ENCODE data around the gene EGR4.
"Not testable (repeated sequence)": the region's sequence is repeated elsewhere in the genome, so short reads cannot be mapped to it uniquely, and the experiment has no call there.

Gene EGR4

DNA sequence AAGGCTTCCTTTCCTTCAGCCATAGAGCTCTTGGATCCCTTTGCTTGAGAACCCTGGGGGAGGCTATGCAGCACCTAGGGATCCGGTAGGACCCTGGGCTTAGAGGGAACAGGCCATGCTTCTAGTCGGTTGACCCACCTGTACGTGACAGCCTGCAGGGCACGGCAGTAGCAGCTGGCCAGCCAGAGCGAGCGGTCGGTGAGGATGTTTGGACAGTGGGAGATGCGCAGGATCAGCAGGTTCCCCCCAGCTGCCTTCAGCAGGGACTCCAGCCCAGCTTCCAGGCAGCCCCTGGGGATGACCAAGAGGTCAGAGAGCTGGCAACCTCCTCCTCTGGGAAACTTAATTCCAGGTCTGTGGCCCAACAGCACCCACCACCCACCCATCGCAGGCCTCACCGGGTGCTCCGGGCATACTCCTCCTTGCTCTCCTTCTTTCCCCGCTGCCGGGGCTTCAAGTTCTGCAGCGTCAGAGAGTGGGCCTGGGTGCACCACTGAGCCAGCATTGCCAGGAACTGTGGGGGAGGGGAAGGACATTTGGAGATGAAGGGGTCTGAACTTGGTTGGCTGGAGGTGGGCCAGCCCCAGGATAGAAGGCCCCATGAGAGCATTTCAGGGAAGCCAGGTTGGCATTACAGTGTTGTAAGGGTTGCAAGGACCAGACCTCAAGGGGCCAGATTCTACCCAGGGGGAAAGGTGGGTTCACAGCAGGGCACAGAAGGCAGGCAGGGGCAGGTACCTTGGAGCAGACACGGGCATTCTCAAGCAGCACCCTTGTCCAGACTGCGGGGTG lies 29.6 kb downstream of the EGR4 start:
- DNase-seq (ENCODE audit: low spot score): no peak

DNA sequence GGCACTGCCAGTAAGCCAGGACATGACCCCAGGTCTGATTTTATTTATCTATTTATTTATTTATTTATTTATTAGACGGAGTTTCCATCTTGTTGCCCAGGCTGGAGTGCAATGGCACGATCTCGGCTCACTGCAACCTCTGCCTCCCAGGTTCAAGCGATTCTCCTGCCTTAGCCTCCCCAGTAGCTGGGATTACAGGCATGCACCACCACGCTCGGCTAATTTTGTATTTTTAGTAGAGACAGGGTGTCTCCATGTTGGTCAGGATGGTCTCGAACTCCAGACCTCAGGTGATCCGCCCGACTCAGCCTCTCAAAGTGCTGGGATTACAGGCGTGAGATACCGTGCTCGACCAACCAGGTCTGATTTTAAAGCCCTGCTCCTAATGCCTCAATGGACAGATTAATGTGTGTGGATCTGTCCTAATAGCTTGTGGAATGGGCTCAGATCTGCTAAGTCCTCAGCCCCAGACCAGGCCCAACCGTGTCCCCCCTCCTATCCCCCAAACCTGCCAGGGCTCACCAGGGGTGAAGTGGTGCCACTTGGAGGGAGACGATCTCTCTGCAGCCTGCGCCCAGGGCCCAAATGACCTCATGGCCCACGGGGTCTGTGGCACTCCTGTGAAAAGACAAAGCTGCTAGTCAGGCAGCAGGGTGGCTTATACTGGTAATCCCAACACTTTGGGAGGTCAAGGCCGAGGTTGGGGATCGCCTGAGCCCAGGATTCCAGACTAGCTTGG lies 30.5 kb downstream of the EGR4 start:
- not testable (repeated sequence) for DNase-seq (ENCODE audit: low spot score)

DNA sequence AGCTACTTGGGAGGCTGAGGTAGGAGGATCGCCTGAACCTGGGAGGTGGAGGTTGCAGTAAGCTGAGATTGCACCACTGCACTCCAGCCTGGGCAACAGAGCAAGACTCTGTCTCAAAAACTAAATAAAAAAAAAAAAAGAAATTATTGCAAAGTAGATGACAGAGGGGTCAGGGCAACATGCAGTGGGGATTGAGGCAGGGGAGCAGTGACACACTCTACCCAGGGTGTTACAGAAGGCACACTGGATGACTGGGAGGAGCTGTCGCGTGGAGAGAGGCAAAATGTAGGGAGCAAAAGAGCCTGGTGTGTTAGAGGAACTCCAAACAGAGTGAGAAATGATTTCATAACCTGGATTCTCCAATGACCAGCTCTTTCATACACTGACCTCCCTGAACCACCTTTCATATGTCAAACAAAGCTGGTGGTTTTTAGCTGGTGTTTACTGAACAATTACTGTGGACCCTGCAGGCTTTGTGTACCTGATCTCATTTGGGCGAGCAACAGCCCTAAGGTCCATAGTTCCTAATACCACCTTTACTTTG lies 31.2 kb downstream of the EGR4 start:
- no peak for DNase-seq (ENCODE audit: low spot score)

DNA sequence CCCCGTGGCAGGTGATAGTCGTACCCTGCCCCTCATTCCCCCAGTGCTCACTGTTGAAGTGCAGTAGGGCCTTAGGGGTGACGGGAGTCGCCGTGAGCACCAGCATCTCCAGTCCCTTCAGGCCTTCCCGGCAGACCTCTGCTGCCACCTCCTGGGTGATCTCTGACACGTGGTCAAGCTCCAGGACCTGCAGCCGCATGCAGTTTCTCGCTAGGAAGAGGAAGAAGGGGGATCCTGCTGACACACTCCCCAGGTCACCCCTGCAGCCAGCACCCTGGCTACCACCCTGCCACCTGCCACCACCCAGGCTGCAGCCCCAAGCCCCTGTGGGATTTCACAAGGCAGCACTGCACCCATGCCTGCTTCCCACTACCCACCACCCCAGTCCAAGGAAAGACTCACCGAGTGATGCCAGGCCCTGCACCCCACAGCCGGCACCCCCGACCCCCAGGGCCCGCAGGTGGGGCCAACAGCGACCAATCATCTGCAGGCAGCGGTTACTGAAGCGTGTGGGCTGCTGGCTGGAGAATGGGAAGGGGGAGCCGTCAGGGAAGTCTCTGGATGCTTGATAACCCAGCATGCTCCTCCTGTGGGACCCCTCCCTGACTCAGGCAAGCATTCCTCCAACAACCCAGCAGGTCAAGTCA lies 32.9 kb downstream of the EGR4 start:
- DNase-seq (ENCODE audit: low spot score): no peak

DNA sequence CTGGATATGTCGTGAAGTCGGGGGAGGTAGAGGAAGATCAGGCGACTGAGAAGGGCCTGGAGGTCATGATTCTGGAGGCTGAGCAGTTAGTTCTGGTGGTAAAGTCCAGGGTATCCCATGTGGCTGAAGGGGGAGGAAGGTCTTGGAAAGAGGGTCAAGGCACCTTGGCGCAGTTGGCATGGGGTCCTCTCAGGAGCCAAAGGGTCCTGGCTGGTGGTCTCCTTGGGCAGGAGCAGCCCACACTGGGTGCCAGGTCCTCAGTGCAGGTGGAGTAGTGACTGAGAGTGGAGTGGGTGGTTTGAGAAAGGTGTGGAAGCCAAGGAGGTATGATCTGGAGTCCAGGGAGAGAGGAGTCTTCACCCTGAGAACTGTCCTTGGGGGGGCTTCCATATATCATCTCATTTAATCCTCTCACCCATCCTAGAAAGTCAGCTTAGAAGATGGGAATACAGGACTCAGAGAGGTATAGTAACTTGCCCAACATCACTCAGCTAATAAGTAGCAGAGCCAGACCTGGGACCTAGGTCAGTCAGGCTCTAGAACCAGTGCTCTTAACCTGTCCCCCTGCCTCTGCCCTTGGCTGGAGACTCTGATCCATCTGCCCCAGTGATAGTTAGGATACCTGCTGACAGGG lies 33.5 kb downstream of the EGR4 start:
- DNase-seq (ENCODE audit: low spot score): no peak

DNA sequence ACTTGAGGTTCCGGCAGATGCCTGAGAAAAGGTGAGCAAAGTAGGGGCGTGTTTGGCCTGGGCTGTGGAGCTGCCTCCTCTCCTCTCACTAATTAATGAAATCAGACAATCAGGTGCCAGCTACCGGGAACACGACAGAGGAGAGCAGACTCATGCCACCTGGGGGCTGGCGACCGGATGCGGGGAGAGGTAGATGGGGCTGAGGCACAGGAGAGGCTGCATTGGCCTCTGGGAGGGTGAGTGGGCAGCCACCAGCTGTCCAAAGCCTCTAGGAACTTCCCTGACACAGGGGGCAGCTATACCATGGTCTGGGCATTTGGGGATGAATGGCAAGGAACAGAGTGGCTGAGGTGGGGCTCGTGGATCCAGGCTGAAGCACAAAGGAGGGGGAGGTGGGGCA lies 34.1 kb downstream of the EGR4 start:
- DNase-seq (ENCODE audit: low spot score): no peak

DNA sequence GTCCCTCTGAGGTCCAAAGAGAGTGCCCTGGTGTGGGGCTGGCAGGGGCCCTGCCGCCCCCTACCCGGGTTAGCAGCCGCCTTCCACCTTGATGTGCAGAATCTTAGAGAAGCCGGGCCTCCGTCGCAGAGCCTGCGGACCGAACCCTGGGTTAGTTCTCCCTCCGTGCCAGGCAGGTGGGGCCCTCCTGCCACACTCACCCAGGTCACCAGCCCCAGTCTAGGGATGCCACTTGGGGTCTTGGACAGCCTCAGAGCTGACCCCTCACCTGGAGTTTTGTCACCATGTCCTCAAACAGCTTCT lies 34.5 kb downstream of the EGR4 start:
- no peak for DNase-seq (ENCODE audit: low spot score)

DNA sequence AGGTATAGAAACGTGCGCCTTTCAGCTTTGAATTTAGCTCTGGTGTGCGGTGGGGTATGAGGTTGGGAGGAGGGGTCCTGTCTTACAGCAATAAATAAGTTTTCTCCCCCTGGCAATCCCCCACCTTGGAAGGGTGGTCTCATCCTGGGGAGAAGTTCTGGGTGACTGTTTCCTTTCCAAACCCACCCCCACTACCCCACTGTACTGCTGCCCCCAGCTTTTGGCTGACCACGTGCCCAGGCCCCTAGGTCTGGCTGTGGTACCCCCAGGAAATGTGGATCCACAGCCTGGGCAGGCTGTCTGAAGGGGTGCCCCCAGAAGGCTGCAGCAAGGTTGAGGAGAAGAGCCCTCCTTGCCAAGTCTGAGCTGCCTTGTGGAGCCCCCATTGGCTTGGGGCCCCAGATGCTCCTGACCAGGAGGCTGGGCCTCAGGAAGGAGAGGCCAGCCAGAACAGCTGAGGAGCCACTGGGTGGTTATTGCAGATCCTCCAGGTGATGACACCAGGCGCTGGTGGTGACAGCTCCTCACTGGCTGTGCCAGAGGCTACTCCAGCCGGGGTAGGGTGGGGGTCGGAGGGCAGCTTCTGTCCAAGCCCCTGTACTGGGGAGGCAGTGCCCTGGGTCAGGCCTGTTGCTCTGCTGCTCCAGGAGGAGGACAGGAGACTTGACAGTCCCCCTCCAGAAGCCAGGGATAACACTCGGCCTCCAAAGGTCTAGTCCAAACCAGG lies 35.0 kb downstream of the EGR4 start:
- no peak for DNase-seq (ENCODE audit: low spot score)

DNA sequence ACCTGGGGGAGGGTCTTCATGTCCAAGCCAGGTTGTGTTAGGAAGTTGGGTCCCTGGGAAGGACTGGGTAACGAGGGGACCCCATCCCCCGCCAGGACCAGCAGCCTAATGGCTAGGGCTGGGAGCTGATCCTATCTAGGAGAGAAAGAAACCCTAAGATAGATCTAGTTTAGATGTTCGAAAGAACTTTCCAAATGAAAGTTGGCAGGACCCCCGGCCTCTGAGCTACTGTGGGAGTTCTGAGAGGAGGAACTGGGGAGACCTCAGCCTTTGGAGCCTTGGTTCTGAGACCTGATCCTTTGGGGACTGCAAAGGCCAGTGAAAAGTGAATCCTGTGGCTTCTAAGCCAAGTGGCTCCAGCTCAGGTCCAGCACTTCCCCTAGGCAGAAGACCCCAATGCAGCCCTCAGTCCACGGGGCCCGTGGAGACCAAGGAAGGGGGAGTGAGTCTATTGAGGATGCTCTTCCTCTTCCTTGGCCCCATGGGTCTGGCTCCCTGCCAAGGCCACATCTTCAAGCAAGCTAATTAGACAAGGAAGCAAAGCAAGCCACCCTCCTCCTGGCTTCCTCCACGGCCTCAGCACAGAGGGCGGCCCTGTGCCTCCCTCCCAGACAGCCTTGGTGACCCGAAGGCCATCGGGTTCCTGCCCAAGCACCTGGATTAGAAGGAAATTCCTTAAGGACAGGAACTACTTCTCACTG lies 35.8 kb downstream of the EGR4 start:
- DNase-seq (ENCODE audit: low spot score): no peak

DNA sequence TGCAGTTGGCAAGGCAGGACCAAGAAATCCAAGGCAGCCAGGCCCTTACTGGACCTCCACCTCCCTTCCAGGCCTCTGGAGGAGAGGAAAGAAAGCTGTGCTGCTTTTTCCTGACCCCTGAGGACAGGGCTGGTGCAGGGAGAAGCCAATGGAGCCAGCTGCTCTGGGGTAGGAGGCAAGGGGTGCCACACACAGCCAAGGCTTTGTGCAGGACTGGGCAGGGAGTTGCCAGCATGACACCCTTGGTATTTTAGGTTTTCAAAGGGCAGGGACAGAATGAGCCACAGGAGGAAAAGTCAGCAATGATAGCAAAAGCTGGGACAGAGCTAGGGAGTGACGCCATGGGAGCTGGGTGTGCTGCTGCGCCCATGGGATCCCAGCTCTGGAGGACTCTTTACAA lies 36.3 kb downstream of the EGR4 start:
- DNase-seq (ENCODE audit: low spot score): no peak

DNA sequence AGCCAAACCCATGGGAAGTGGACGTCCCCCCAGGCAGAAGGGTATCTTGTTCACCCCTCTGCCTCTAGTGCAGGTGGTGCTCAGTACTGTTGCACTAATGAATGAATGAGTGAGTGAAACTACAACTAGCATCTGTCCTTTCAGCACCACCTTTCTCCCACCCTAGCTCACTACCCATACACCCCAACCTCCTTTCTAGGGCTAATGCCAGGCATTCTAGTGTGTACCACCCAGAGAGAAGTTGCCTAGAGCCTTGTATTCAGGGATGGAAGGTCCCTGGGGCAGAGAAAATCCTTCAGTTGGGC lies 36.8 kb downstream of the EGR4 start:
- no peak for DNase-seq (ENCODE audit: low spot score)

DNA sequence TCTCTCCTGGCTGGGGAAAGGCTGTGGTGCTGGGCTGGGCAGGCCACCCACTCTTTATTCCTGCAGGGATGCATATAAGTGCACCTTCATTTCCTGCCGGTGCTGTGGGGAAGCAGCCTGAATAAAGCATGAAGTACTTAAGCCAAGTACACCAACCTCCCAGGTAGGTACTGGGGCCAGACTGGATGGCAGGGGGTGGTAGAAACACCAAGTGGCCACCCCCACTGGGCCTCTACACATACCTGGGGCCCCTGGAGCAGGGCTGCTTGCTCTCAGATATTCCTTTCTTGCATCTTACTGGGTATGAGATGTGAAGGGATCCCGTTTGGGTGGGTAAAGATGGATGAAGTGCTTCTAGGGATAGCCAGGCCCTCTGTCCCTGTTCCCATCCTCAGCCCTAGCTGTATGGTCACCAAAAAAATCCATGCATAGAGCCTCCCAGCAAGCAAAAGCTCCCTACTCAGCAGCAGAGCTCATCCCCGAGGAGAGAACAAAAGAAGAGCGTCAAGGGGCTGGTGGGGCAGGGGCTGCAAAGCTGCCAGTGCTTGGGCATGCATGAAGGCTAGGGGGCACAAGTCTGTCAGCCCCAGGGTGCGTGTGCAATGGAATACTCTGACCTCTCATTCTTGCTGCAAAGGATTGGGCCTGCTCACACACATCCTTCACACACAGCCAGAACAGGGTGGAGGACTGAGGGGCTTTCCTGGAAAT lies 37.3 kb downstream of the EGR4 start:
- DNase-seq (ENCODE audit: low spot score): no peak

DNA sequence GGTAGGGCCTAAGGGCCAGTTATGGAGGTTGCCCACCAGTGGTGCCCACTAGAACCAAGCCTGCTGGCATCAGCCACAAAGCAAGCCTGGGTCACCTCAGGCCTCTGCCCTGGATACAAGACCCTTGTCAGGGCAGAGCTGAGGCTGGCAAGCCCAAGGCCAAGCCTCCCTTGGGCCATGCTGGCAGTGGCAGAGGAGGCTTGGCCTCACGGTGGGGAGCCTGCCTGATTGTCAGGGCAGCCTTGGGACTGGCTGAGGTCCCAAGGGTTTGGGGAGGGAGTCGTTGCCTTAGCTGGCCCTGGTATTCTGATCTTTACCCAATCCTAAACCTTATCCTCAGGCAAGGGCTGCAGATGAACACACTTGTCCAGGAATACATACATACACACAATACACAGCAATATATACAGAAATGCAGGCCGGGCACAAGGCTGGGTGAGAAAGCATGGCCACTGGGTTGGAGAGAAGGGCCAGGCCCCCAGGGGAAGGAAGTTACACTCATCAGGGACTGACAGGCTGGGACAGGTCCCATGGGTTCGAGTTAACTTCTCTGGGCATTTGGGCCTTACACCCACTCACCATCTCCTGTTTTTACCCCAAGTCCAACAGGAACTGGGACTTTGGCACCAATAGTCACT lies 38.2 kb downstream of the EGR4 start:
- DNase-seq (ENCODE audit: low spot score): no peak

DNA sequence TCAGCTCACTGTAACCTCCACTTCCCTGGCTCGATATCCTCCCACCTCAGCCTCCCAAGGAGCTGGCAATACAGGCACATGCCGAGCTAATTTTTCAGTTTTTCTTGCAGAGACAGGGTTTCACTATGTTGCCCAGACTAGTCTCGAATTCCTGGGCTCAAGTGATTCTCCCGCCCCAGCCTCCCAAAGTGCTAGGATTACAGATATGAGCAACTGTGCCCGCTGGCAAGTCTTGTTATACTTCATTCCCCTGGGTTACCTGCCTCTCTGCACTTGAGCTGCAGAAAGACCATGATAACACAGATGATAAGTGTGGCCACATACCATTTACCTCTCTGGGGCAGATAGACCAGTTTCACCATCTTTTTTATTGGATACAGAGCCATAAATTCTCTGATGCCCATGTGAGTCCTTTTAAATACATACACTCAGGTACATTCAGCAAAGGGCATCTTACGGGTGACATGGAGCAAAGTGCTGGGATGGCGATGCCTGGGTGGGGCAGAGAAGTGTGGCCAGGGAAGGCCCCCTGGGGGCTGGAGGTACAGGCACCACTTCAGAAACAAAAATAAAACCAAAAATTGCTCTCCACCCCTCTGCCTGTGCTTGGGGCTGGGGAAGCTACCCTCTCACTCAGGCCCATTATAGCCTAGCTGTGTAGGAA lies 38.9 kb downstream of the EGR4 start:
- DNase-seq (ENCODE audit: low spot score): no peak

DNA sequence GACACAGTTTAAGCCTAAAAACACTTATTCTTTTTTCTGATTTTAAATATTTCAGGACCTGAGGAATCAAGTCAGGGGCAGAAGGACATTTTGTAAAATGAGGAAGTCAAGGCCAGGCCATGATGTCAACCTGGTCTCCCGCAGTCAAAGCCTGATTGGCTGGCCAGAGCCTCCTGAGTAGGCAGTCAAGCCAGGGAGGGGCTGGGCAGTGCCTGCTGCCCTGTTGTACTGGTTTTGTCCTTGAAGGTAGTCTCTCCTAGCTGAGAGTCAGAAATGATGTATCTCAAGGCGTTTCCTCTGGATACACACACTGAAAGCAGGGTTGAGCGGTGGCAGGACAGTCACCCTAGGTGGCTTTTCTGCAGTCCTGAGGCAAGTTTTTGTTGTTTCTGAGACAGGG lies 39.4 kb downstream of the EGR4 start:
- no peak for DNase-seq (ENCODE audit: low spot score)

DNA sequence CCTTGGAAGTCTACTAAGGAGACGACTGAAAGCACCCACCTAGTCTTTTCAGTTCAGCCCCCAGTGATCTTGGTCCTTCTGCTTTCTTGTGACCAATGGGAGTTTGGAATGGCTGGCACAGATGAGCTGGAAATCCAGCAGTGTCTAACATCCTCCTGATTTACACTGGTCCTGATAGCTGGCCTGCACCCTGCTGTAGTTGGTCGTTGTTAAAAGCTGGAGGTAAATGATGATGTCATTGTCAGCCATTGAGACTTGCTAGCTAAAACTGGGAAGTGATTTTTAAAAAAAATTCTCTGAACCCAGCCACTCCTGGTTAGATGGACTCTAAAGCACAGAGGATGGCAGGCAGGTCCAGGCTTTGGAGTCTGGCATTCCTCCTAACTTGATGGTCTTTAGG lies 39.9 kb downstream of the EGR4 start:
- no peak for DNase-seq (ENCODE audit: low spot score)

DNA sequence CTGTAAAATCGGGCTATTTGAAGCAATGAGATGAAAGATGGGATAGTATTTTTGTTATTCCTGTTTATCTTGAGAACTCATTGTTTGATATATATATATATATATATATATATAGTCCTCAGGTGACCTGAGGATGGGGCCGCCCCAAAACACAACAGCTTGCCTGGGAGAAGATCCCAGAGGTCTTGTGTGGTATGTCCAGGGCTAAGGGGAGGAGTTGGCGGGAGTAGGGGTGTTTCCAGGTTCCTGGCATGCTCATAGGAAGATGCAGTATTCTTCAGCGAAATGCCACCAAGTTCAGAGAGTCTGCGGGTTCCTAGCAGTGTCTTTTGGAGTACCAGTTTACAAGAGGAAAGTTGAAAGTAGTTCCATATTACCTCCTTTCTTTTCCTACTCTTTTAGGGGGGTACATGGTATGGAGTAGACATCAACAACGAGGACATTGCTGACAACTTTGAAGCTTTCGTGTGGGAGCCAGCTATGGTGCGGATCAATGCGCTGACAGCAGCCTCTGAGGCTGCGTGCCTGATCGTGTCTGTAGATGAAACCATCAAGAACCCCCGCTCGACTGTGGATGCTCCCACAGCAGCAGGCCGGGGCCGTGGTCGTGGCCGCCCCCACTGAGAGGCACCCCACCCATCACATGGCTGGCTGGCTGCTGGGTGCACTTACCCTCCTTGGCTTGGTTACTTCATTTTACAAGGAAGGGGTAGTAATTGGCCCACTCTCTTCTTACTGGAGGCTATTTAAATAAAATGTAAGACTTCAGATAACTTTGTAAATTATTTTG lies 40.9 kb downstream of the EGR4 start:
- DNase-seq (ENCODE audit: low spot score): no peak

DNA sequence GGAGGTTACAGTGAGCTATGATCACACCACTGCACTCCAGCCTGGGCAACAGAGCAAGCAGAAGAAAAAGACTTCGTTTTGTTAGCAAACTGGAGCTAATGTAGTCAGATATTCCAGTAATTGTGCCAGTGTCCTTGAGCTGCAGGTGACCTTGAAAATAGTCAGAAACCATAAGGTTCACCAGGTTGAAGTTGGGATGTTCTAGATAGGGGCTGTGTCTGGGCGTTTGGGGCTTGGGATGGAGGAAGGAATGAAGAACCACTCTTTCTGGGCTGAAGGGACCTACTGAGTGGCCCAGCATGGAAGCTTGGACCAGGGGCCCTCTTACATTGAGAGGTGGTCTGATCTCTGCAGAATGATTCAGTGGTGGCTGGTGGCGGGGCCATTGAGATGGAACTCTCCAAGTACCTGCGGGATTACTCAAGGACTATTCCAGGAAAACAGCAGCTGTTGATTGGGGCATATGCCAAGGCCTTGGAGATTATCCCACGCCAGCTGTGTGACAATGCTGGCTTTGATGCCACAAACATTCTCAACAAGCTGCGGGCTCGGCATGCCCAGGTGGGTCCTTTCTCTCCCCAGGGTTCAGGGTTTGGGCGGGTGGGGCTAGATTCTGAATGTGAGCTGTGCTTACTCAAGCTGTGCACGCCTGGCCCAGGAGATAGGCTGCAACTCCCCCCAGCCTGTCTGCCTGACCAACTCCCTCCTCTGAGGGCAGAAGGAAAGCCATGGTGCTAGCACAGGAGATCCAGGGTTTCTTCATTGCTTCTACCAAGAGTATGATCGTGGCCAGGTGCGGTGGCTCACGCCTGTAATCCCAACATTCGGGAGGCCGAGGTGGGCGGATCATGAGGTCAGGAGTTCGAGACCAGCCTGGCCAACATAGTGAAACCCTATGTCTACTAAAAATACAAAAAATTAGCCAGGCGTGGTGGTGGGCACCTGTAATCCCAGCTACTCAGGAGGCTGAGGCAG lies 42.2 kb downstream of the EGR4 start:
- DNase-seq (ENCODE audit: low spot score): no peak
